ENCODE results near the gene VPS72.
A peak's percentile ranks its signal among the peaks of the same experiment; 100 is the strongest.
"Not testable (repeated sequence)": the region's sequence is repeated elsewhere in the genome, so short reads cannot be mapped to it uniquely, and the experiment has no call there.

Gene VPS72

DNA sequence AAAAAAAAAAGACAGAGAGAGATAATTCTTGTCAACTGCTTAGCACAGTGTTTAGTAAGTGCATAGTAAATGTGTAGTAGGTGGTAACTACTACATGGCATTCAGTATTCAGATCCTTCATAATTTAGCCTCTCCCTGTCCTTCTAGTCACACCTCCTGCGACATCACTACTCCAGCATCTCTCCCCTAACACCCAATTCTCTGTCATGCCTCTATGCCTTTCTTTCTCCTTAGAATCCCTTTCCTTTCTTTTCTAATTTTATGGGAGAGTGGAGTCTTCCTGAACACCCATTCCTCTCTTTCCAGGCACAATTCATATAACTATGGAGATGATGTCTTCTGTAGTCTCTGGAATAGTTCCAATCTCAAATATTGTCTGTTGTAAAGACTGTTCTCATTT is 3.9 kb upstream of the VPS72 start:
- Histone ChIP-seq H3K27me3 (ENCODE audit: insufficient read depth, low read length, poor library complexity) (no peaks in the 10 kb centered on the region), H2AK5ac (ENCODE audit: low read length) (no peak overlapping the region), H4K5ac (ENCODE audit: low read length) (no peak overlapping the region), H3K9ac (ENCODE audit: low read length) (no peak overlapping the region), H3K4me1 (ENCODE audit: control insufficient read depth, low read depth, low read length) (no peaks in the 10 kb centered on the region), H2BK15ac (replicated peaks; ENCODE audit: low read depth) (no peak overlapping the region), H3K79me1 (ENCODE audit: low read length) (no peaks in the 10 kb centered on the region), H3K56ac (ENCODE audit: low read length) (no peak overlapping the region), H4K8ac (ENCODE audit: low read depth, low read length) (no peak overlapping the region), H3K79me2 (ENCODE audit: control insufficient read depth, insufficient read depth, low read length) (peaks cover 11% of the 10 kb centered on the region), H3K36me3 (ENCODE audit: control insufficient read depth, insufficient read depth, low read length) (no peaks in the 10 kb centered on the region), H3K27ac (ENCODE audit: low read depth, low read length) (no peak overlapping the region), H3K4me2 (ENCODE audit: low read length) (no peak overlapping the region), H3K23ac (ENCODE audit: low read length) (no peak overlapping the region), H3K4ac (ENCODE audit: low read depth, low read length) (no peak overlapping the region), H2BK5ac (ENCODE audit: low read length) (no peak overlapping the region), H3K4me3 (ENCODE audit: low read length) (no peak overlapping the region), H2BK120ac (ENCODE audit: low read depth, low read length) (no peak overlapping the region), H3K18ac (ENCODE audit: low read length) (no peak overlapping the region)
- DNase-seq = no peak
- no CpG with 5 or more reads among the region's 1 CpG for WGBS (ENCODE audit: extremely low coverage, insufficient coverage, low lambda C conversion rate)

DNA sequence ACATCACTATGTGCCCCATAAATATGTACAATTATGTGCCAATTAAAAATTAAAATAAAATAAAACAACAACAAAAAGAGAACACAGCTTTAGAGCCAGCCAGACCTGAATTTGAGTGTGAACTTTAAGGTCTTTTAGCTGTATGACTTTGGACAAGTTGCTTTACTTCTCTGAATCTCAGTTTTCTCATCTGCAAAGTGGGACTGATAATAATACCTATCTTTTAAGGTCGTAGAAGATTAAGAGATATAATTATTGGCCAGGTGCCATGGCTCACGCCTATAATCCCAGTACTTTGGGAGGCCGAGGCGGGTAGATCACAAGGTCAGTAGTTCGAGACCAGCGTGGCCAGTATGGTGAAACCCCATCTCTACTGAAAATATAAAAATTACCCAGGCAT is 3.3 kb upstream of the VPS72 start:
- no peak overlapping the region for H3K56ac ChIP-seq (ENCODE audit: low read length)
- no CpG with 5 or more reads among the region's 6 CpGs for WGBS (ENCODE audit: extremely low coverage, insufficient coverage, low lambda C conversion rate)
- DNase-seq = no peak
- no peak overlapping the region for H3K4me3 ChIP-seq (ENCODE audit: low read length)
- H3K79me2 ChIP-seq (ENCODE audit: control insufficient read depth, insufficient read depth, low read length) = peaks cover 11% of the 10 kb centered on the region
- H2BK5ac ChIP-seq (ENCODE audit: low read length) = no peak overlapping the region
- peaks cover 4% of the 10 kb centered on the region for H3K79me1 ChIP-seq (ENCODE audit: low read length)
- no peak overlapping the region for H2AK5ac ChIP-seq (ENCODE audit: low read length)
- H4K8ac ChIP-seq (ENCODE audit: low read depth, low read length) = no peak overlapping the region
- no peak overlapping the region for H3K27ac ChIP-seq (ENCODE audit: low read depth, low read length)
- no peaks in the 10 kb centered on the region for H3K4me1 ChIP-seq (ENCODE audit: control insufficient read depth, low read depth, low read length)
- H2BK15ac ChIP-seq (replicated peaks; ENCODE audit: low read depth) = no peak overlapping the region
- H4K5ac ChIP-seq (ENCODE audit: low read length) = no peak overlapping the region
- no peak overlapping the region for H3K9ac ChIP-seq (ENCODE audit: low read length)
- H3K4ac ChIP-seq (ENCODE audit: low read depth, low read length) = no peak overlapping the region
- no peak overlapping the region for H3K18ac ChIP-seq (ENCODE audit: low read length)
- H3K36me3 ChIP-seq (ENCODE audit: control insufficient read depth, insufficient read depth, low read length) = no peaks in the 10 kb centered on the region
- H2BK120ac ChIP-seq (ENCODE audit: low read depth, low read length) = no peak overlapping the region
- no peak overlapping the region for H3K23ac ChIP-seq (ENCODE audit: low read length)
- no peaks in the 10 kb centered on the region for H3K27me3 ChIP-seq (ENCODE audit: insufficient read depth, low read length, poor library complexity)
- no peak overlapping the region for H3K4me2 ChIP-seq (ENCODE audit: low read length)

DNA sequence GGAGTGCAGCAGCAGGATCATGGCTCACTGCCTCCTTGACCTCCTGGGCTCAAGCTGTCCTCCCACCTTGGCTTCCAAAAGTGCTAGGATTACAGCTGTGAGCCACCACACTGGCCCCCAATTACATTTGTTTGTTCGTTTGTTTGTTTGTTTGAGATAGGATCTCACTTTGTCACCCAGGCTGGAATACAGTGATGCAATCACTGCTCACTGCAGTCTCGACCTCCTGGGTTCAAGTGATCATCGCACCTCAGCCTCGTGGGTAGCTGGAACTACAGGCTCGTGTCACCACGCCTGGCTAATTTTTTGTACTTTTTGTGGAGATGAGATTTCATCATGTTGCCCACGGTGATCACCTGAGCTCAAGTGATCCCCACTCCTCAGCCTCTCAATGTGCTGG is 2.0 kb upstream of the VPS72 start:
- no peak for DNase-seq
- Histone ChIP-seq H2BK120ac (ENCODE audit: low read depth, low read length) (no peak overlapping the region), H3K4me1 (ENCODE audit: control insufficient read depth, low read depth, low read length) (no peaks in the 10 kb centered on the region), H3K36me3 (ENCODE audit: control insufficient read depth, insufficient read depth, low read length) (no peaks in the 10 kb centered on the region), H3K79me1 (ENCODE audit: low read length) (peaks cover 7% of the 10 kb centered on the region), H3K4ac (ENCODE audit: low read depth, low read length) (no peak overlapping the region), H3K9ac (ENCODE audit: low read length) (no peak overlapping the region), H3K79me2 (ENCODE audit: control insufficient read depth, insufficient read depth, low read length) (peaks cover 12% of the 10 kb centered on the region), H4K8ac (ENCODE audit: low read depth, low read length) (no peak overlapping the region), H3K4me2 (ENCODE audit: low read length) (no peak overlapping the region), H3K18ac (ENCODE audit: low read length) (no peak overlapping the region), H3K56ac (ENCODE audit: low read length) (no peak overlapping the region), H4K5ac (ENCODE audit: low read length) (no peak overlapping the region), H2BK15ac (replicated peaks; ENCODE audit: low read depth) (no peak overlapping the region), H3K27ac (ENCODE audit: low read depth, low read length) (no peak overlapping the region), H3K4me3 (ENCODE audit: low read length) (no peak overlapping the region), H2AK5ac (ENCODE audit: low read length) (no peak overlapping the region), H3K23ac (ENCODE audit: low read length) (no peak overlapping the region), H2BK5ac (ENCODE audit: low read length) (no peak overlapping the region), H3K27me3 (ENCODE audit: insufficient read depth, low read length, poor library complexity) (no peaks in the 10 kb centered on the region)
- WGBS (ENCODE audit: extremely low coverage, insufficient coverage, low lambda C conversion rate) = no CpG with 5 or more reads among the region's 7 CpGs

DNA sequence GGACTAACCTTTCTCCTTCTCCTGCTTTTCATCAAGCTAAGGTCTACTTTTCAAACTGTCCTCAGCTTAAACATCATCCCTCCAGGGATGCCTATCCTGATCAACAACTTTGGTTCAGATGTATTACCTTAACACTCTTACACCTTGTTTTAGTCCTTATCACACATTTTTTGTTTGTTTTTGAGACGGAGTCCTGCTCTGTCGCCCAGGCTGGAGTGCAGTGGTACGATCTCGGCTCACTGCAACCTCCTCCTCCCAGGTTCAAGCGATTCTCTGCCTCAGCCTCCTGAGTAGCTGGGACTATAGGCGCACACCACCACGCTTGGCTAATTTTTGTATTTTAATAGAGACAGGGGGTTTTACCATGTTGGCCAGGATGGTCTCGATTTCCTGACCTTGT is 1.3 kb downstream of the VPS72 start:
- not testable (repeated sequence) for H3K18ac ChIP-seq (ENCODE audit: low read length); H3K4me2 ChIP-seq (ENCODE audit: low read length); H3K27ac ChIP-seq (ENCODE audit: low read depth, low read length); H4K8ac ChIP-seq (ENCODE audit: low read depth, low read length); H3K4me3 ChIP-seq (ENCODE audit: low read length); H3K36me3 ChIP-seq (ENCODE audit: control insufficient read depth, insufficient read depth, low read length); DNase-seq; H3K56ac ChIP-seq (ENCODE audit: low read length); H2BK15ac ChIP-seq (replicated peaks; ENCODE audit: low read depth); H2AK5ac ChIP-seq (ENCODE audit: low read length); H4K5ac ChIP-seq (ENCODE audit: low read length); H3K4ac ChIP-seq (ENCODE audit: low read depth, low read length); H3K4me1 ChIP-seq (ENCODE audit: control insufficient read depth, low read depth, low read length); H2BK120ac ChIP-seq (ENCODE audit: low read depth, low read length); H3K23ac ChIP-seq (ENCODE audit: low read length); H3K79me1 ChIP-seq (ENCODE audit: low read length); H3K27me3 ChIP-seq (ENCODE audit: insufficient read depth, low read length, poor library complexity); H2BK5ac ChIP-seq (ENCODE audit: low read length)
- Histone ChIP-seq H3K79me2 (ENCODE audit: control insufficient read depth, insufficient read depth, low read length) (peaks cover 12% of the 10 kb centered on the region), H3K9ac (ENCODE audit: low read length) (peak overlapping the region; percentile 72)
- no CpG with 5 or more reads among the region's 8 CpGs for WGBS (ENCODE audit: extremely low coverage, insufficient coverage, low lambda C conversion rate)

DNA sequence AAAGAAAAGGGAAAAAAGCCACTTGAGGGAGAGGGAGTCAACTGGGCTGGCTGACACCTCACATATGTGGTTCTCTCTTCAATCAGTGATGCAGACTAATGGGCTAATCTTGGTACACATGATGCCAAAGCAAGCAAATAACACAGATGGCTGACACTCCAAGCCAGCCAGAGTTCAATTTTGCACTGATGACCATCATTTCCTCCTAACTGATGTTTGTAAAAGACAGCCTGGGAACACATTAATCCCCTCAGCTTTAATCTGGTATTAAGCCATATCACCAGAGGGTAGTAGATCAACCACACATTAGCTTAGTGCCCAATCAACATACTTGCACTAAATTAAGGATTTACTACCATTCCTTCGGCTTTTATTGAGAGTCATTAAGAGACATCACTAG is 2.8 kb downstream of the VPS72 start:
- Histone ChIP-seq H2AK5ac (ENCODE audit: low read length) (no peak overlapping the region), H3K4ac (ENCODE audit: low read depth, low read length) (no peak overlapping the region), H3K56ac (ENCODE audit: low read length) (no peak overlapping the region), H2BK120ac (ENCODE audit: low read depth, low read length) (no peak overlapping the region), H3K23ac (ENCODE audit: low read length) (no peak overlapping the region), H3K4me1 (ENCODE audit: control insufficient read depth, low read depth, low read length) (no peaks in the 10 kb centered on the region), H3K36me3 (ENCODE audit: control insufficient read depth, insufficient read depth, low read length) (peaks cover 8% of the 10 kb centered on the region), H3K18ac (ENCODE audit: low read length) (no peak overlapping the region), H3K9ac (ENCODE audit: low read length) (no peak overlapping the region), H3K4me2 (ENCODE audit: low read length) (no peak overlapping the region), H3K79me2 (ENCODE audit: control insufficient read depth, insufficient read depth, low read length) (peaks cover 12% of the 10 kb centered on the region), H3K27ac (ENCODE audit: low read depth, low read length) (no peak overlapping the region), H2BK15ac (replicated peaks; ENCODE audit: low read depth) (no peak overlapping the region), H3K79me1 (ENCODE audit: low read length) (peaks cover 8% of the 10 kb centered on the region), H2BK5ac (ENCODE audit: low read length) (no peak overlapping the region), H3K4me3 (ENCODE audit: low read length) (no peak overlapping the region), H3K27me3 (ENCODE audit: insufficient read depth, low read length, poor library complexity) (no peaks in the 10 kb centered on the region), H4K5ac (ENCODE audit: low read length) (no peak overlapping the region), H4K8ac (ENCODE audit: low read depth, low read length) (no peak overlapping the region)
- no peak for DNase-seq
- WGBS (ENCODE audit: extremely low coverage, insufficient coverage, low lambda C conversion rate) = no CpG with 5 or more reads among the region's 1 CpG

DNA sequence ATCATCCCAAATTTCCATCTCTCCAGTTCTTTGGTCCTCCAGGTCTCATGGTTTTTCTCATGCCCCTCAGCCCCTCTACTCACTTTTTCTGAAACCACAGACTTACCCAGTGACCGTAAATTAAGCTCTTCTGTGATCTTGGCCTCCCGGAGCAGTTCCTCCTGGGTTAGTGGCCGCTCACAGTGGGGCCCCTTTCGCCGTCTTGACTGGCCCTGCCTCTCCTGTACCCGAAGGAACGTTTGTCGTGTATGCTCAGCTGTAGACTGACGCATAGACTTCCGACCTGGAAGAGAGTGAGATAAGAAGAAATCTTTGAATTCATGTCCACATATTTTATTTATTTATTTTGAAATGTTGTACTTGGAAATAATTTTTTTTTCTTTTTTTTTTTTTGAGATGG is 5.8 kb downstream of the VPS72 start:
- WGBS (ENCODE audit: extremely low coverage, insufficient coverage, low lambda C conversion rate) = no CpG with 5 or more reads among the region's 10 CpGs
- Histone ChIP-seq H3K79me2 (ENCODE audit: control insufficient read depth, insufficient read depth, low read length) (peaks cover 9% of the 10 kb centered on the region), H2BK120ac (ENCODE audit: low read depth, low read length) (no peak overlapping the region), H2AK5ac (ENCODE audit: low read length) (no peak overlapping the region), H4K8ac (ENCODE audit: low read depth, low read length) (no peak overlapping the region), H3K23ac (ENCODE audit: low read length) (no peak overlapping the region), H2BK5ac (ENCODE audit: low read length) (no peak overlapping the region), H3K27ac (ENCODE audit: low read depth, low read length) (no peak overlapping the region), H3K36me3 (ENCODE audit: control insufficient read depth, insufficient read depth, low read length) (peaks cover 11% of the 10 kb centered on the region), H3K4me1 (ENCODE audit: control insufficient read depth, low read depth, low read length) (no peaks in the 10 kb centered on the region), H3K56ac (ENCODE audit: low read length) (no peak overlapping the region), H4K5ac (ENCODE audit: low read length) (no peak overlapping the region), H3K9ac (ENCODE audit: low read length) (no peak overlapping the region), H3K4me3 (ENCODE audit: low read length) (no peak overlapping the region), H2BK15ac (replicated peaks; ENCODE audit: low read depth) (no peak overlapping the region), H3K27me3 (ENCODE audit: insufficient read depth, low read length, poor library complexity) (no peaks in the 10 kb centered on the region), H3K79me1 (ENCODE audit: low read length) (peaks cover 8% of the 10 kb centered on the region), H3K4ac (ENCODE audit: low read depth, low read length) (no peak overlapping the region), H3K4me2 (ENCODE audit: low read length) (no peak overlapping the region), H3K18ac (ENCODE audit: low read length) (no peak overlapping the region)
- no peak for DNase-seq

Measured in mesendoderm (in vitro differentiated cells).